Stimulated activated memory B cell treated with anti-CD40 and anti-IgM and Interleukin-4, amounts not matched to agents 10 μg/mL and 1 μg/mL and 100 μg/mL, for 72 hours (primary cell): ENCODE results near the gene FMN1.

Experiments
- ATAC-seq: fragments of 150-1000 bp; cut with Tn5 transposase; 2 replicates; pipeline ENCODE4 v1.10.0; 2021
- H3K27ac Mint-ChIP-seq: one replicate; pipeline ENCODE4 v1.8.0; 2022; ENCODE audit warnings: mild to moderate bottlenecking, mixed read lengths
- H3K27me3 Mint-ChIP-seq: one replicate; pipeline ENCODE4 v1.8.0; 2022; ENCODE audit warnings: mixed read lengths
- H3K36me3 Mint-ChIP-seq: one replicate; pipeline ENCODE4 v1.8.0; 2022; ENCODE audit warnings: mixed read lengths
- H3K4me1 Mint-ChIP-seq: one replicate; pipeline ENCODE4 v1.8.0; 2022; ENCODE audit warnings: mixed read lengths
- H3K4me3 Mint-ChIP-seq: one replicate; pipeline ENCODE4 v1.8.0; 2022; ENCODE audit warnings: mild to moderate bottlenecking, moderate library complexity, mixed read lengths
- H3K9me3 Mint-ChIP-seq: one replicate; pipeline ENCODE4 v1.8.0; 2022; ENCODE audit warnings: mixed read lengths

Gene FMN1

DNA sequence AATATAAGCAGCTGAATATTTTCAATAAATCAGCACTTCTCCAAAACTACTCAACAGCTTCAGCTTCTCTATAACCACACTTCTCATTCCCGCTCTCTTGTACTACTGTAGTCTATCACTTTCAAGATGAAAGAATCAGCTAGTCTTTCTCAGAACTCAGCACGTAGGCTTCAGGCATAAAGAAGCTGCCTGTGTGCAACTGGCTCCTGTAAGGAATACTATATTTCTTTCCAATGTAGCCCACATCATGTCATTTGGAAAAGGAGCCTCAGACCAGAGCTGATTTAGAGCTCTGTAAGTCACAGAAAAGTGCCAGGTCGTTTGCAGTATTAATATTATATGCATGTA lies 62.3 kb downstream of the FMN1 start:
- Mint-ChIP-seq H3K9me3 (peaks cover 4% of the 10 kb centered on the region), H3K4me3 (no peak overlapping the region), H3K4me1 (no peaks in the 10 kb centered on the region), H3K27me3 (peaks cover 7% of the 10 kb centered on the region), H3K36me3 (no peaks in the 10 kb centered on the region), H3K27ac (no peak overlapping the region)
- no peak for ATAC-seq

DNA sequence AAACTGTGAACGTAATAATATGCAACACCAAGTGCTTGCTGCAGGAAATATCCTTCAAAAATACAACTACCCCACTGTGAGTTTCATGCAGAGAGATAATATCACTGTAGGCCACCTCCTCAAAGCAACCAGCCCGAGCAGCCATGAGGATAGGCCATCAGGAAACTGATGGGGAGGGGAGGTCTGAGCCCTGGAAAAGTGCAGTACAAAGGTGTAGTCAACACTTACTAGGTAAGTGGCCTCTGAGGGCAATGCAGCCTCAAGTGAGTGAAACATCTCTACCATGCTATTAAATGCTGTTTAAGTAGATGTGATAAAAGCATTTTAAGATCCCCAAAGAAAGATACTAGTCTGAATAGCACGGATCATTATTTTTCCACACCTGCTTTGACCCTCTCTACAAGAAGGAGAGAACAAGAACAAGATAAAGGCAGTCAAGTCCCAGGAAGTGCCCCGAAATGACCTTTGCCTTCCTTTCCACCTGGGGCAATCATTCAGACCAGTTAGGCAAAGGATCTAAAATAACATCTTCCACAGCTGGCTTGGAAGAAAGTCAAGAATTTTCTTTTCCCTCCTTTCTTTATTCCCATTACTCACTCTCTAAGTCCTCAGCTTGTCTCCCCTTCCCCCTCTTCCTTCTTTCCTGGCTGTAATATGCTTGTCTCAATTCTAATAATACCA lies 62.8 kb downstream of the FMN1 start:
- H3K4me1 Mint-ChIP-seq: peaks cover under 1% of the 10 kb centered on the region
- H3K9me3 Mint-ChIP-seq: peaks cover 4% of the 10 kb centered on the region
- ATAC-seq: no peak
- peaks cover 7% of the 10 kb centered on the region for H3K27me3 Mint-ChIP-seq
- no peak overlapping the region for H3K27ac Mint-ChIP-seq
- no peak overlapping the region for H3K4me3 Mint-ChIP-seq
- no peaks in the 10 kb centered on the region for H3K36me3 Mint-ChIP-seq

GRCh38 chr15:33126559-33127290 lies 67.8 kb downstream of the FMN1 start:
- Mint-ChIP-seq H3K27me3 (no peaks in the 10 kb centered on the region), H3K4me1 (peaks cover 8% of the 10 kb centered on the region), H3K9me3 (peaks cover 4% of the 10 kb centered on the region), H3K27ac (no peak overlapping the region), H3K4me3 (no peak overlapping the region), H3K36me3 (no peaks in the 10 kb centered on the region)
- no peak for ATAC-seq

GRCh38 chr15:33125894-33126537 lies 68.5 kb downstream of the FMN1 start:
- Mint-ChIP-seq H3K4me1 (peaks cover 8% of the 10 kb centered on the region), H3K27ac (no peak overlapping the region), H3K36me3 (no peaks in the 10 kb centered on the region), H3K4me3 (no peak overlapping the region), H3K9me3 (peaks cover 4% of the 10 kb centered on the region), H3K27me3 (no peaks in the 10 kb centered on the region)
- no peak for ATAC-seq

- Mint-ChIP-seq H3K4me1 (peaks cover 8% of the 10 kb centered on the region), H3K27me3 (no peaks in the 10 kb centered on the region), H3K27ac (no peak overlapping the region), H3K4me3 (no peak overlapping the region), H3K36me3 (no peaks in the 10 kb centered on the region), H3K9me3 (peaks cover 4% of the 10 kb centered on the region)
- no peak for ATAC-seq
Measured at GRCh38 chr15:33124811-33125210, 69.7 kb downstream of the FMN1 start.

- no peak for ATAC-seq
- Mint-ChIP-seq H3K36me3 (no peaks in the 10 kb centered on the region), H3K4me3 (no peak overlapping the region), H3K27me3 (no peaks in the 10 kb centered on the region), H3K4me1 (peaks cover 8% of the 10 kb centered on the region), H3K9me3 (peaks cover 4% of the 10 kb centered on the region), H3K27ac (no peak overlapping the region)
Measured at GRCh38 chr15:33124279-33124678, 70.2 kb downstream of the FMN1 start.

DNA sequence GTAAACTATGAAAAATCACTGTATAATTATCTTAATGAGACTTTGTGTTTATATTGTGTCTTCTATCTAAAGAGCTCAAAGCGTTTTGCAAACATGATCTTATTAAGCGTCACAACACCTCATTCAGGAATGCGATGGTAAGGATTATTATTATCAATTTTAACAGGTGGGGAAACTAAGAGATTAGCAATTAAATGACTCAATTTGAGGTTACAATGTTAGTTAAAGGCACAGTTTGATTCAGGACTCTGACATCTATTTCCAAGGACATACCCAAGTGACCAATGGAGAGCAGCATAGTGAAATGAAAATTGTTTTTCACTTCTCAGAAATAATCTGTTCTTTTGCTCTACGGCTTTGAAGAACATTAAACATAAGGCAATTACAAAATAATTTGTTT lies 74.6 kb downstream of the FMN1 start:
- no peak overlapping the region for H3K27ac Mint-ChIP-seq
- H3K4me3 Mint-ChIP-seq: no peak overlapping the region
- H3K4me1 Mint-ChIP-seq: no peaks in the 10 kb centered on the region
- H3K27me3 Mint-ChIP-seq: no peaks in the 10 kb centered on the region
- no peaks in the 10 kb centered on the region for H3K36me3 Mint-ChIP-seq
- no peak for ATAC-seq
- no peaks in the 10 kb centered on the region for H3K9me3 Mint-ChIP-seq

DNA sequence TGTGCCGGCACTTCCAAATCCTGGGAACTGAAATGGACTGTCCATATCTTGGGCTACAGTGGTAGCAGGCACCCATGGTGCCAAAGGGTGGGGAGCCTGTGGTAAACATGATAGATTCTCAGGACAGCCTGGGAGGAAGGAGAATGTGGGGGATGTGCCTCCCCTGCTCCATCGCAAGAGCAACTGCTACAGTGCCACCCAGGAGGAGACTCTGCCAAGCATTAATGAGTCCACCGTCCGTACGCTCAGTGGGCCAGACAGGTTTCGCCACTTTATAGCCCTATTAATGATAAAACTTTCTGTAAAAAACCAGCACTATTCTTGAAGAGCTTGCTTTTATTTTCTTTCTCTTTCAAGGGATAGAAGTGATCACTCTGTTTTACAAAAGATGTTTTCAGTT lies 75.2 kb downstream of the FMN1 start:
- ATAC-seq: no peak
- Mint-ChIP-seq H3K9me3 (no peaks in the 10 kb centered on the region), H3K27me3 (no peaks in the 10 kb centered on the region), H3K4me3 (no peak overlapping the region), H3K4me1 (no peaks in the 10 kb centered on the region), H3K36me3 (no peaks in the 10 kb centered on the region), H3K27ac (no peak overlapping the region)

- Mint-ChIP-seq H3K4me1 (no peaks in the 10 kb centered on the region), H3K9me3 (no peaks in the 10 kb centered on the region), H3K36me3 (no peaks in the 10 kb centered on the region), H3K4me3 (no peak overlapping the region), H3K27ac (no peak overlapping the region), H3K27me3 (no peaks in the 10 kb centered on the region)
- no peak for ATAC-seq
Measured at GRCh38 chr15:33116198-33116597, 78.3 kb downstream of the FMN1 start.

- Mint-ChIP-seq H3K9me3 (no peaks in the 10 kb centered on the region), H3K27me3 (no peaks in the 10 kb centered on the region), H3K36me3 (no peaks in the 10 kb centered on the region), H3K4me3 (no peak overlapping the region), H3K27ac (no peak overlapping the region), H3K4me1 (no peaks in the 10 kb centered on the region)
- no peak for ATAC-seq
Measured at GRCh38 chr15:33115191-33115861, 79.2 kb downstream of the FMN1 start.

GRCh38 chr15:33114374-33114717 lies 80.2 kb downstream of the FMN1 start:
- no peak overlapping the region for H3K4me3 Mint-ChIP-seq

GRCh38 chr15:33113666-33114373 lies 80.7 kb downstream of the FMN1 start:
- peaks cover 5% of the 10 kb centered on the region for H3K27me3 Mint-ChIP-seq
- no peak overlapping the region for H3K27ac Mint-ChIP-seq
- ATAC-seq: no peak

More at GRCh38 chr15:33114374-33114717, 80.2 kb downstream of the FMN1 start:
- ATAC-seq: no peak
- H3K4me1 Mint-ChIP-seq: no peaks in the 10 kb centered on the region
- H3K27ac Mint-ChIP-seq: no peak overlapping the region
- H3K27me3 Mint-ChIP-seq: no peaks in the 10 kb centered on the region
- H3K36me3 Mint-ChIP-seq: no peaks in the 10 kb centered on the region
- H3K9me3 Mint-ChIP-seq: no peaks in the 10 kb centered on the region

GRCh38 chr15:33112541-33113105 lies 81.9 kb downstream of the FMN1 start:
- Mint-ChIP-seq H3K9me3 (no peaks in the 10 kb centered on the region), H3K27me3 (peaks cover 9% of the 10 kb centered on the region), H3K4me3 (no peak overlapping the region), H3K27ac (no peak overlapping the region), H3K4me1 (no peaks in the 10 kb centered on the region), H3K36me3 (no peaks in the 10 kb centered on the region)
- ATAC-seq: no peak

More at GRCh38 chr15:33113666-33114373, 80.7 kb downstream of the FMN1 start:
- Mint-ChIP-seq H3K9me3 (no peaks in the 10 kb centered on the region), H3K36me3 (no peaks in the 10 kb centered on the region), H3K4me1 (no peaks in the 10 kb centered on the region), H3K4me3 (no peak overlapping the region)

DNA sequence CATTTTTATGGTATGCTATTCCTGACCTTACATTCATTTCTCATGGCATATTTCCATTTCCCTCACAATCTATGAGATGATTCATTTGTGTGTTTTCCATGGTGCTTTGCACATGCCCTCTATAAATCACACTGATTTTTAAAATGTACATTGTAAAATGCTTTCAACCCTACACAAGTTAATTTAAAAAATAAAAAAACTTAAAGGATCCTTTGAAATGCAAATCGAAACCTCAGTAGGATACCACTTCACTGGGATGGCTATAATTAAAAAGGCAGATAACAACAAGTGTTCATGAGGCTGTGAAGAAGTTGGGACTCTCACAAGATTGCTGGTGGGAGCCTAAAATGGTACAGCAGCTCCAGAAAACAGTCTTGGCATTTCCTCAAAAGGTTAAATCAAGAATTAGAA lies 83.5 kb downstream of the FMN1 start:
- no peak overlapping the region for H3K4me3 Mint-ChIP-seq
- H3K27me3 Mint-ChIP-seq: peaks cover 15% of the 10 kb centered on the region
- H3K4me1 Mint-ChIP-seq: no peaks in the 10 kb centered on the region
- no peak overlapping the region for H3K27ac Mint-ChIP-seq
- H3K9me3 Mint-ChIP-seq: no peaks in the 10 kb centered on the region
- no peak for ATAC-seq
- no peaks in the 10 kb centered on the region for H3K36me3 Mint-ChIP-seq

DNA sequence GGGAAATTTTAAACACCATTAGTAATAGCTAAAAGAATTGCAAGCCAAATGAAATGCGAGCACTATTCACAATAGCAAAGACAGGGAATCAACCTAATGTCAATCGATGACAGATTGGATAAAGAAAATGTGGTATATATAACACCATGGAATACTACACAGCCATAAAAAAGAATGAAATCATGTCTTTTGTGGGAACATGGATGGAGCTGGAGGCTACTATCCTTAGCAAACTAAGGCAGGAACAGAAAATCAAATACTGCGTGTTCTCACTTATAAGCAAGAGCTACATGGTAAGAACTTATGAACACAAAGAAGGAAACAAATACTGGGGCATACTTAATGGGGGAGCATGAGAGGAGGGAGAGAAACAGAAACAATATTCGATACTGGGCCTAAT lies 85.2 kb downstream of the FMN1 start:
- Mint-ChIP-seq H3K4me1 (no peaks in the 10 kb centered on the region), H3K4me3 (no peak overlapping the region), H3K27ac (no peak overlapping the region), H3K27me3 (peaks cover 15% of the 10 kb centered on the region), H3K36me3 (no peaks in the 10 kb centered on the region), H3K9me3 (no peaks in the 10 kb centered on the region)
- no peak for ATAC-seq
